ENCODE measurements around the gene CWF19L1.

DNA sequence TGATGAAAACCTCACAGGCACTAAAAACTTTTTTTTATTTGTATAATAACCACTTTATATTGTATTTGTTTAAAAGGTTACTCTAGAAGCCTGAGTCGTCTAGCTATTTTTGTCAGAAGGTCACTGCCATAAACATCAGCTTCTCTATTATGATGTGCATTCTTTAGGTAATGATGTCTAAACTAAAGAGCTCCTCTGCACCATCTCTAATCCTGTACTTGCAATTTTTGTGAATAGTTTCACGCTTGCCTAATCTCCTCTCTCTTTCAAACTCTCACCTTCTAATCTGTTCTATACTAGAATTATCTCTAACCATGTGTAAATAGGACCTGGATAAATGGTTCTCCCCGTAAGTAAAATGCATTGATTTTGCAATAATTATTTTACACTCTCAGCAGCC is 27.6 kb downstream of the CWF19L1 start:
- TF ChIP-seq CTCF (IDR thresholded peaks at IDR 0.05) = no peak
- no peak for TF ChIP-seq POLR2A (IDR thresholded peaks at IDR 0.05)
